ENCODE measurements around the gene DHX58. TPM values are rescaled to one million over a fixed set of nuclear protein-coding genes. Genes with fewer than 3 reads are reported as not detected.

Gene DHX58
- total RNA-seq, 2 experiments from 2014 or later = 10.3 to 19.4 TPM

- Histone ChIP-seq H3K4me1 (ENCODE audit: insufficient read depth, low read length, poor library complexity, severe bottlenecking) (peaks cover 14% of the 10 kb centered on the region), H4K20me1 (ENCODE audit: insufficient read depth, low read length) (no peaks in the 10 kb centered on the region), H3K36me3 (ENCODE audit: insufficient read depth, low read length) (no peaks in the 10 kb centered on the region), H3K4me2 (ENCODE audit: low read length) (no peak overlapping the region), H2AFZ (ENCODE audit: low read length) (no peak overlapping the region), H3K4me3 (ENCODE audit: low read depth, low read length, poor library complexity, severe bottlenecking) (no peak overlapping the region), H3K27ac (ENCODE audit: low read depth, low read length, poor library complexity, severe bottlenecking) (no peak overlapping the region), H3K79me2 (ENCODE audit: insufficient read depth, low read depth, low read length) (no peaks in the 10 kb centered on the region), H3K9me2 (ENCODE audit: insufficient read depth, low read length) (no peaks in the 10 kb centered on the region), H3K9me3 (ENCODE audit: low read length) (no peaks in the 10 kb centered on the region)
- TF ChIP-seq CTCF (conservative IDR thresholded peaks at IDR 0.05; ENCODE audit: low read length) (peak; percentile 98), EZH2phosphoT487 (IDR thresholded peaks at IDR 0.05; ENCODE audit: borderline replicate concordance, low read depth, low read length) (no peak)
- ChIA-PET CTCF (ENCODE audit: unreplicated experiment) (no interaction called here), POLR2A (no interaction called here)
- intact Hi-C loops (cut with micrococcal nuclease; ENCODE audit: unreplicated experiment) = loop anchor here (2.0 to 5.0 kb wide), 2 partner anchors 34 to 139 kb away; no protein-coding TSS in a partner anchor
- no TSS peak for BruUV-seq (replicated peaks)
- DNase-seq (ENCODE audit: low spot score) = peak; percentile 68
Observed at GRCh38 chr17:42101513-42102292, 10.8 kb downstream of the DHX58 start.

- Histone ChIP-seq H3K9me2 (ENCODE audit: insufficient read depth, low read length) (no peaks in the 10 kb centered on the region), H3K4me1 (ENCODE audit: insufficient read depth, low read length, poor library complexity, severe bottlenecking) (peaks cover 14% of the 10 kb centered on the region), H3K79me2 (ENCODE audit: insufficient read depth, low read depth, low read length) (no peaks in the 10 kb centered on the region), H2AFZ (ENCODE audit: low read length) (no peak overlapping the region), H3K9me3 (ENCODE audit: low read length) (no peaks in the 10 kb centered on the region), H3K4me3 (ENCODE audit: low read depth, low read length, poor library complexity, severe bottlenecking) (no peak overlapping the region), H3K27ac (ENCODE audit: low read depth, low read length, poor library complexity, severe bottlenecking) (no peak overlapping the region), H3K4me2 (ENCODE audit: low read length) (no peak overlapping the region), H3K36me3 (ENCODE audit: insufficient read depth, low read length) (no peaks in the 10 kb centered on the region), H4K20me1 (ENCODE audit: insufficient read depth, low read length) (no peaks in the 10 kb centered on the region)
- intact Hi-C loops (cut with micrococcal nuclease; ENCODE audit: unreplicated experiment) = loop anchor here (2.0 kb wide), 1 partner anchor 74 kb away; no protein-coding TSS in a partner anchor
- no peak for DNase-seq (ENCODE audit: low spot score)
- POLR2A ChIA-PET = no interaction called here
- BruUV-seq (replicated peaks) = no TSS peak
- CTCF ChIA-PET (ENCODE audit: unreplicated experiment) = interaction anchor here (0.6 to 1.0 kb wide), 2 partner anchors 19 to 44 kb away, joined by 3 to 7 read pairs; no protein-coding TSS in a partner anchor
- TF ChIP-seq EZH2phosphoT487 (IDR thresholded peaks at IDR 0.05; ENCODE audit: borderline replicate concordance, low read depth, low read length) = no peak
- no peak for TF ChIP-seq CTCF (conservative IDR thresholded peaks at IDR 0.05; ENCODE audit: low read length)
Observed at GRCh38 chr17:42098730-42099399, 13.6 kb downstream of the DHX58 start.
